ENCODE data around the gene CACNG1.

CACNG1 gene, protein sequence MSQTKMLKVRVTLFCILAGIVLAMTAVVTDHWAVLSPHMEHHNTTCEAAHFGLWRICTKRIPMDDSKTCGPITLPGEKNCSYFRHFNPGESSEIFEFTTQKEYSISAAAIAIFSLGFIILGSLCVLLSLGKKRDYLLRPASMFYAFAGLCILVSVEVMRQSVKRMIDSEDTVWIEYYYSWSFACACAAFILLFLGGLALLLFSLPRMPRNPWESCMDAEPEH

DNA sequence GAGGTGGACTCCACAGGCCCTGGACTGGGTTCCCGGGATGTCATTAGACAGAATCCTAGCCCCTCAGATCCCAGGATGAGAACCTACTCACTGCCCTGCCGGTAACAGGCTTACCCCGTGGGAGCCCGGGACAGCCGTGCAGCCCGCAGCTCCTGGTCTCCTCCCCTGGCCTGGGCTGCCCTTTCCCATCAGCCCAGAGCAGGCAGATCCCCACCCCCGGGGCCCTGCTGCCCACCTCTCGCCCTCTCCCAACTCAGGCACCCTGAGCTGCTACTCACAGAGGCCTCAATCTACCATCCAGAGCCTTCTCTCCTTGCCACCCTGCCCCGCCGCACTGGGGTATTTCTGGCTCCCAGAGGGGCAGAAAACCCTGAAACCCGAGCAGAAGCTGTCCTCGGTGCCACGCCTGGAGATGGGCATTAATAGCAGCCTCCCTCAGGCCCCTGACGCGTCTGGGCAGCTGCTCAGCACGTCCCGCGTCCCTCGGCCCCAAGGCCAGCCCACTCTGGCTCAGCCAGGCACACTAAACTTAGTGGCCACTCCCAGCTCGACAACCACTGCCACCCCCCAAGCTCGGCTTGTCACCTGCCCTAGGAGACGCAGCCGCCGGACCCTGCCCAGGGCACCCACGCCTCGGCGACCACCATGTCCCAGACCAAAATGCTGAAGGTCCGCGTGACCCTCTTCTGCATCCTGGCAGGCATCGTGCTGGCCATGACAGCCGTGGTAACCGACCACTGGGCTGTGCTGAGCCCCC, at the start of gene CACNG1:
Gene CACNG1, plus strand, starts transcription at position 539 of the 757 bp plus-strand sequence. Its CDS starts 107 bp downstream, at position 646.
- Mint-ChIP-seq H3K4me3 (no peak within 1 kb of the TSS), H3K9me3 (ENCODE audit: low read depth) (peaks cover 15% of the 10 kb centered on the region), H3K36me3 (peaks cover 18% of the 10 kb centered on the region), H3K4me1 (ENCODE audit: low read depth) (no peaks in the 10 kb centered on the region), H3K27me3 (peaks cover 3% of the 10 kb centered on the region), H3K27ac (no peak within 1 kb of the TSS)

GRCh38 chr17:66994930-66995535, 49.3 kb upstream of the CACNG1 start:
- Mint-ChIP-seq H3K4me1 (ENCODE audit: low read depth) (no peaks in the 10 kb centered on the region), H3K4me3 (no peak overlapping the region), H3K36me3 (no peaks in the 10 kb centered on the region), H3K9me3 (ENCODE audit: low read depth) (no peaks in the 10 kb centered on the region), H3K27me3 (peaks cover 11% of the 10 kb centered on the region), H3K27ac (no peak overlapping the region)

DNA sequence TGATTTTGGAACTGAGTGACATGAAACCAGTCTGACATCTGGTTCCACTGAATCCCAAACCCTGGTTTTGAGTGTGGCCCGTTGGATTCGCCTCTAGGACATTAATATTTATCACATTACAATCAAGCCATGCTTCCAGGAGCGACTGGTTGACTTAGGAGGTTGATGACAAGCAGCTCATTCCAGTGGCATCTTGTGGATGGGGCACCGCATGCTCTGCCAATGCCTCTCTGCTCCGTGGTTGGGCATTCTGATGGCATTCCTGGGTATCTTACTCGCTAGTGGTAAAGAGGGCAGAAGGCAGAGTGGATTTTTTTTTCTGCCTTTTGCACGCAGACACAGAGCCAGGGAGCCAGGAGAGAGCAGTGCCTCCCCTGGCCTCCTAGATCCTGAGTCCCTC, 48.4 kb upstream of the CACNG1 start:
- H3K9me3 Mint-ChIP-seq (ENCODE audit: low read depth): no peaks in the 10 kb centered on the region
- H3K27me3 Mint-ChIP-seq: peaks cover 8% of the 10 kb centered on the region
- no peak overlapping the region for H3K4me3 Mint-ChIP-seq
- H3K36me3 Mint-ChIP-seq: no peaks in the 10 kb centered on the region
- no peak overlapping the region for H3K27ac Mint-ChIP-seq
- H3K4me1 Mint-ChIP-seq (ENCODE audit: low read depth): no peaks in the 10 kb centered on the region

GRCh38 chr17:66996926-66997325, 47.4 kb upstream of the CACNG1 start:
- Mint-ChIP-seq H3K9me3 (ENCODE audit: low read depth) (no peaks in the 10 kb centered on the region), H3K27ac (no peak overlapping the region), H3K36me3 (no peaks in the 10 kb centered on the region), H3K27me3 (peaks cover 8% of the 10 kb centered on the region), H3K4me3 (no peak overlapping the region), H3K4me1 (ENCODE audit: low read depth) (no peaks in the 10 kb centered on the region)

DNA sequence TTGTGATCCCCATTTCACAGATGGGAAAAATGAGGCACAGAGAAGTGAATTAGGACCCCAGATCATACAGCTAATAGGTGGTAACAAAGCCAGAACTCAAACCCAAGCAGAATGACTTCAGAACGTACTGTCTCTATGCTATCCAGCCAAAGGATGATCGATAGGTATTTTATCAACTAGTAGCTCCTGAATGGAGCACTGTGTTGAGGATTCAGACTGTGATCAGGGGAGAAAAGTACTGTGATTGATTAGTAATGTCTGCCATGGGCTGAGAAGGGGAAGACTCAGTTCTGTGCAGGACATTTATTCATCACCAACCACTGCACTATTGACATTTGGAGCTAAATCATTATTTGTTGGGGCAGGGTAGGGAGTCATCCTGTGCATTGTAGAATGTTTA, 41.1 kb upstream of the CACNG1 start:
- peaks cover 1% of the 10 kb centered on the region for H3K27me3 Mint-ChIP-seq
- no peaks in the 10 kb centered on the region for H3K9me3 Mint-ChIP-seq (ENCODE audit: low read depth)

GRCh38 chr17:67004181-67004580, 40.2 kb upstream of the CACNG1 start:
- Mint-ChIP-seq H3K4me1 (ENCODE audit: low read depth) (no peaks in the 10 kb centered on the region), H3K27ac (no peak overlapping the region), H3K27me3 (peaks cover 1% of the 10 kb centered on the region), H3K9me3 (ENCODE audit: low read depth) (no peaks in the 10 kb centered on the region), H3K4me3 (no peak overlapping the region), H3K36me3 (no peaks in the 10 kb centered on the region)

More for the DNA sequence above, 41.1 kb upstream of the CACNG1 start:
- Mint-ChIP-seq H3K4me1 (ENCODE audit: low read depth) (no peaks in the 10 kb centered on the region), H3K27ac (no peak overlapping the region), H3K36me3 (no peaks in the 10 kb centered on the region), H3K4me3 (no peak overlapping the region)

DNA sequence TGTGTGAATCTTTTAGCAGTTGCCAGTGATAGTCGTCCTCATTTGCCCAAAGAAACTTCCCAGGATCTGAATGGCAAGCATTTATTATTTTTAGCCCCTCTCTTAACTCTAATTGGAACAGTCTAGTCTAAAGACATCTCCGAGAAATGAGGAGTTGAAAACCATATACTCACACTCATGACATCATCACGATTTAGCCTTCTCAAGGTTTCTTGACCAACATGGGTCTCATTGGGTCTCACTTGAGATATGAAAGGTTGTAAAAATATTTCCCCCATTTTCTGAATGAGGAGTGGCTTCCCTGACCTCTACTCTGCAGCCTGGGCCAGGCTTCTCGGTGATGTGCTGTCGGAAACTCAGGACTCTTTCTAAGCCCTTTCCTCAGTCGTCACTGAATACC, 37.1 kb upstream of the CACNG1 start:
- no peak overlapping the region for H3K4me3 Mint-ChIP-seq
- H3K27ac Mint-ChIP-seq: no peak overlapping the region
- H3K9me3 Mint-ChIP-seq (ENCODE audit: low read depth): no peaks in the 10 kb centered on the region
- H3K36me3 Mint-ChIP-seq: no peaks in the 10 kb centered on the region
- H3K4me1 Mint-ChIP-seq (ENCODE audit: low read depth): no peaks in the 10 kb centered on the region
- no peaks in the 10 kb centered on the region for H3K27me3 Mint-ChIP-seq

GRCh38 chr17:67008101-67008500, 36.3 kb upstream of the CACNG1 start:
- no peak overlapping the region for H3K27ac Mint-ChIP-seq
- no peak overlapping the region for H3K4me3 Mint-ChIP-seq
- H3K27me3 Mint-ChIP-seq: peaks cover 1% of the 10 kb centered on the region
- H3K4me1 Mint-ChIP-seq (ENCODE audit: low read depth): no peaks in the 10 kb centered on the region
- no peaks in the 10 kb centered on the region for H3K36me3 Mint-ChIP-seq
- H3K9me3 Mint-ChIP-seq (ENCODE audit: low read depth): no peaks in the 10 kb centered on the region

GRCh38 chr17:67011527-67012175, 32.7 kb upstream of the CACNG1 start:
- Mint-ChIP-seq H3K9me3 (ENCODE audit: low read depth) (no peaks in the 10 kb centered on the region), H3K27ac (no peak overlapping the region), H3K27me3 (peaks cover 7% of the 10 kb centered on the region), H3K4me3 (no peak overlapping the region), H3K4me1 (ENCODE audit: low read depth) (no peaks in the 10 kb centered on the region), H3K36me3 (no peaks in the 10 kb centered on the region)

DNA sequence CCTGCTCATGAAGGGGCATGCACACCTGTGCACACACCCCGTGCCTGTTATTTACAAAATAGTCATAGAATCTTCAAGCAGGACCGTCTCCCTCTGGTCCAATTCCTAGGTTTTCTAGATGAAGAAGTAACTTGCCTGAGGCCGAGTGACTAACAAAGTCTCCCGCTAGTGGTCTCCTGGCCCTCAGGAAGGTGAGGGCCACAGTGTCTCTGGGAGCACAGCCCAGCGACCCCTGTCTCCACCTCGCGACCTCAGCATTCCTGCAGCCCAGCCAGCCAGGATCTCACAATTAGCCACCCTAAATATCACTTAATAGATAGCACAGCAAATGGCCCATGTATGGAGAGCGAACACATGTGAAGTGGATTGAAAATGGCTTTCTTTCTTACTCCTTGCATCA, 30.5 kb upstream of the CACNG1 start:
- Mint-ChIP-seq H3K27me3 (peaks cover 7% of the 10 kb centered on the region), H3K36me3 (no peaks in the 10 kb centered on the region), H3K27ac (no peak overlapping the region)

DNA sequence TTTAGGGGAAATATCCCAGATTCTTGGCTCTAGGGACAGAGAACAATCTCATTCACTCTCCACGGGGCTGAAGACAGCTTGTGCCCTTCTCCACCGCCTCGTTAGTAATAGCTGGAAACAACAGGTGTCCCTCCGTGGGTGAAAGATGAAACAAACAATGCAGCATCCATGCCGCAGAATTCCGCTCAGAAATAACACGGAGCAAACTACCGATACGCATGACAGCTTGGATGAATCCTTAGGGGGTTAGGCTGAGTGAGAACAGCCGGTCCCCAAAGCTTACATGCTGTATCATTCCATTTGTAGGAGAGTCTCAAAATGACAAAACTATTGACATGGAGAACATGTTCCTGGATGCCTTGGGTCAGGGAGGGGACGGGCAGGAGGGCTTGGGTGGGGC, 29.4 kb upstream of the CACNG1 start:
- no peaks in the 10 kb centered on the region for H3K36me3 Mint-ChIP-seq
- no peaks in the 10 kb centered on the region for H3K4me1 Mint-ChIP-seq (ENCODE audit: low read depth)
- peaks cover 7% of the 10 kb centered on the region for H3K27me3 Mint-ChIP-seq
- no peak overlapping the region for H3K27ac Mint-ChIP-seq
- no peak overlapping the region for H3K4me3 Mint-ChIP-seq
- no peaks in the 10 kb centered on the region for H3K9me3 Mint-ChIP-seq (ENCODE audit: low read depth)

More for the DNA sequence above, 30.5 kb upstream of the CACNG1 start:
- H3K9me3 Mint-ChIP-seq (ENCODE audit: low read depth): no peaks in the 10 kb centered on the region
- no peak overlapping the region for H3K4me3 Mint-ChIP-seq
- no peaks in the 10 kb centered on the region for H3K4me1 Mint-ChIP-seq (ENCODE audit: low read depth)

- H3K36me3 Mint-ChIP-seq: no peaks in the 10 kb centered on the region
- H3K4me3 Mint-ChIP-seq: no peak overlapping the region
- H3K4me1 Mint-ChIP-seq (ENCODE audit: low read depth): no peaks in the 10 kb centered on the region
- no peak overlapping the region for H3K27ac Mint-ChIP-seq
- H3K27me3 Mint-ChIP-seq: peaks cover 7% of the 10 kb centered on the region
- no peaks in the 10 kb centered on the region for H3K9me3 Mint-ChIP-seq (ENCODE audit: low read depth)
Observed at GRCh38 chr17:67016039-67016762, 28.2 kb upstream of the CACNG1 start.

DNA sequence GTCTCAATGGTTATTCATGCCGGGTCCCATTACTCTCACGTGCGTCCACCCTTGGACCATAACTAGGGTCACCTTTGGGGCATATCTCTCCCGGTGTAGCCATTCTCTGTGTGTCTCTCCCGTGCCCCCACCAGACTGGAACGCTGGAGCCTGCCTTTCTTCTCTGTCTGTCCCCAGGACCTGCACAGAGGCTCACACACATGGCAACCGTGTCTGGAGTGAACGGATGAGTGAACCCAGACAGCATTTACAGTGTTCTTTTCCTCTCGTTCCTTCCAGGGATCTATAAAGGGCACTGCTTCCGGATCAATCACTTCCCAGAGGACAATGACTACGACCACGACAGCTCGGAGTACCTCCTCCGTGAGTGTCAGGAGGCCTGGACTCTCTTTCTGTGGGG, 26.4 kb upstream of the CACNG1 start:
- H3K27me3 Mint-ChIP-seq: peaks cover 7% of the 10 kb centered on the region
- no peak overlapping the region for H3K27ac Mint-ChIP-seq
- no peaks in the 10 kb centered on the region for H3K4me1 Mint-ChIP-seq (ENCODE audit: low read depth)
- H3K9me3 Mint-ChIP-seq (ENCODE audit: low read depth): no peaks in the 10 kb centered on the region
- H3K4me3 Mint-ChIP-seq: no peak overlapping the region
- no peaks in the 10 kb centered on the region for H3K36me3 Mint-ChIP-seq

DNA sequence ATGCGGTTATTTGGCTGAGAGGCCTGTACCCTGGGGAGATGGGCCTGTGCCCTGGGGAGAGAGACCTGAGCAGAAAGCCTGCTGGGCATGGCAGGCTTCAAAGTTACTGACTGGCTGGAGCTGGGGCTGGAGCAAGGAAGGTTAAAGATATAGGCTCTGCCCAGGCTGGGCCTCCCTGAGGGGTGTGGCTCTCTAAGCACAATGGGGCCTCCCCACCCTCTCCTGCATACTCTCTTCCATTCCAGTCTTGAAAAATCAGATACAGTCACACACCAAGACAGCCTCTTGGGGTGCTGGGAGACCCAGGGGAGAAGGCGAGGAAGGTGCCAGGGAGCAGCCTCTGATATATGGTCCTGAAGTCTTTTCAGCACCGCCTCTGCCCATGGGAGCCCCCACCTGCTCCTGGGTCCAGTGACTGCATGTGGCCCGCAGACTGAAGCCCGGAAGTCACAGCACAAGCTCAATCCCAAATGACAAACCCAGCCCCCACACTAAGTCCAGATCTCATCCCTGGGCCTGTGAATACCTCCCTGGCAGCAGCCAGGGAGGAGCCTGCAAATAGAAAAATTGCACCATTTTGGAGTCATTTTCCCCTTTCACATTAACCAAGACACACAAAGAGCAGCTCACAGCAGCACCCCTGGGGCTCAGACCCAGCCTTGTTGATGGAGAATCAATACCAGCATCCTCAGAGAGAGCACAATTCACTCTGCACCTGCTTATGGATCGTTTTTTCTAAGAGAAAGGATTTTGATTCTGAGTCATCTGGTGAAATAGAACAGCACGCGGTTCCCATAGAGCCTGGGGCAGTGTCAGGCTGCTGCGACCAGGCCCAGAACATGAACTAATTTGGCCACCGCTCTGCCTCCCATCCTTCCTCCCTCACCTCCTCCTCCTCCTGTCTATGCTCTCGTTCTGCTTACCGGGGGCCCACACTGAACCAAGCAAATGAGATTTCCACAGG, 25.6 kb upstream of the CACNG1 start:
- no peaks in the 10 kb centered on the region for H3K36me3 Mint-ChIP-seq
- no peak overlapping the region for H3K4me3 Mint-ChIP-seq
- no peaks in the 10 kb centered on the region for H3K9me3 Mint-ChIP-seq (ENCODE audit: low read depth)
- H3K4me1 Mint-ChIP-seq (ENCODE audit: low read depth): no peaks in the 10 kb centered on the region
- H3K27ac Mint-ChIP-seq: no peak overlapping the region
- H3K27me3 Mint-ChIP-seq: peaks cover 4% of the 10 kb centered on the region
